Measurements from ENCODE around the gene SPTSSB. TPM values are rescaled to one million over a fixed set of nuclear protein-coding genes. Genes with fewer than 3 reads are reported as not detected.

Gene SPTSSB
- total RNA-seq: not detected in 2 replicates
- long read RNA-seq: 0 reads

DNA sequence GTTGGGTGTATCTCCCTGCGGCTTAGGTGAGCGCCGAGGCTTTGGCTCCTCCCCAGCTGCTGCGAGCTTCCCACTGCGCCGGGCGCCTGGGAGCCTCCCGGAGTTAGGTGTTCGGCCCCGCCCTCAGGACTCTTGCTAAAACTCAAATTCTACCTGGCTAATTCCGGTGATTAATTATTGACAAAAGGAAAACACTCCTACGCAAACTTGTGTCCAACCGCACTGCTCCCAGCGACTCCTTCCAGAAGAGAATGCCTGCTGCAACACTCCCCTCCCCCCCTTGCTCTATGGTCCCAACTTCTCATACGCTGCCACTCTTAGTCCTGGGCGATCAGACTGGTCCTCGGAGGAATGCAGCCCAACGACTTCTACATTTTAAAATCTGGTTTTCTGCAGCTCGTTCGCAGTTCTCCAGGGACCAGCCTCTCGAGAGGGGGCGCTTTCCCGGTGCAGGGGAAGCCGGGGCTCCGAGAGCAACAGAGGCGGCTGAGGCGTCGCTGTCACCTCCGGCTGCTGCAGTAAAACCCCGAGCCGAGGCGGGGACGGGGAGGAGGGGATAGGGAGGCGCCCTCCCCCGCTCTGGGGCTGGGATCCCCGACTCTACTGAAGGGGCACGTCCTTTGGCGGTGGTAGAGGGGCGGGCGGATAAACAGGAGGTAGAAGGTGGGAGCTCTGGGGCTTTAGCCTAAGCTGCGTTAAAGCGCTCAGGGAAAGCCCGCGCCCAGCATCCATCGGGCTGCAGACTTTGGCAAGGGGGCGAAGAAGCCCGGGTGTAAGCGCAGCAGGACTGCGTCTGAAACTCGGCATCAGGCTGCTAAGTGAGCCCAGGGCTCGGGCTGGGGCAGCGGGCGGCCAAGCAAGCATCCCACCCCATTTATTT, at the start of gene SPTSSB:
TSS of gene SPTSSB (minus strand) at position 77 of the 880 bp plus-strand sequence. CDS start 25,194 bp downstream, outside the sequence.
- TF ChIP-seq CTCF (IDR thresholded peaks at IDR 0.05): peak; percentile 35
- Mint-ChIP-seq H3K4me3 (ENCODE audit: unreplicated experiment) (peak within 1 kb of the TSS; percentile 80), H3K27me3 (ENCODE audit: unreplicated experiment) (peaks cover 77% of the 10 kb centered on the region), H3K4me1 (ENCODE audit: unreplicated experiment) (peaks cover 13% of the 10 kb centered on the region), H3K36me3 (ENCODE audit: unreplicated experiment) (peaks cover 4% of the 10 kb centered on the region), H3K9me3 (ENCODE audit: unreplicated experiment) (peaks cover 6% of the 10 kb centered on the region), H3K27ac (ENCODE audit: unreplicated experiment) (no peak within 1 kb of the TSS)
- DNase-seq (ENCODE audit: extremely low spot score, unreplicated experiment): no peak

GRCh38 chr3:161420746-161421145, 49.4 kb upstream of the SPTSSB start:
- H3K4me1 Mint-ChIP-seq (ENCODE audit: unreplicated experiment): peaks cover 29% of the 10 kb centered on the region
- H3K4me3 Mint-ChIP-seq (ENCODE audit: unreplicated experiment): peak overlapping the region; percentile 24
- DNase-seq (ENCODE audit: extremely low spot score, unreplicated experiment): no peak
- peak; percentile 25 for TF ChIP-seq CTCF (IDR thresholded peaks at IDR 0.05)
- no peaks in the 10 kb centered on the region for H3K36me3 Mint-ChIP-seq (ENCODE audit: unreplicated experiment)
- H3K27me3 Mint-ChIP-seq (ENCODE audit: unreplicated experiment): no peaks in the 10 kb centered on the region
- H3K9me3 Mint-ChIP-seq (ENCODE audit: unreplicated experiment): no peaks in the 10 kb centered on the region
- peak overlapping the region; percentile 39 for H3K27ac Mint-ChIP-seq (ENCODE audit: unreplicated experiment)

DNA sequence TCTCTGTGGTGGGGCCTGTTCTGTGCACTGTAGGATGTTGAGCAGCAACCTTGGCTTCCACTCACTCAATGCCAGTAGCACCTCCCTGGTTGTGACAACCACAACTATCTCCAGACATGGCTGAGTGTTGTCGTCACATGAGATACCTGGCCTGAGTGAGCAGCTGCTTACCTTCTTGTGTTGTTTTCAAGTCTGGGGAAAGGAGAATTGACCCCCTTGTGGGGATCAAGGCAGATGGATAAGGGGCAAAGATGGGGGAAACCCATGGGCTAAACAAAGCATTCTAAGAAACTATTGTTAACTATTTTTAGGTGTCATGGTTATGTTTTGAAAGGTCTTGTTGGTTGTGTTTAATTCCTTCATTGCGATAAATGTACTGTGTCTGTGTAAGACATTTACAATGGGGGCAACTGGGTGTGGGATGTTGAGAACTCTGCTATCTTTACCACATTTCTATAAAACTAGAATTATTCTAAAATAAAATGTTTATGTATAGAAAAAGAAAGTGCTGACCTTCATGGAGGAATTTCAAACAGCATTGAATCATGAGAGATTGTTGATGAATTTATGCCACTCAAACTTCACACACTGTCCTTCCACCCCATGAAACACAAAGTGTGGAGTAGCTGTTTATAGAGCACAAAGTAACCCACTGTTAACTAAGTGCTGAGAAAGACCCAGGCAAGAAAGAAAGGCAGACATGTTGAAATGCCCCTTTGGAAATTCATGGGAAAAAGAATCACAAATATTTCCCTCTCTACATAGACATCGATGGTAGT, 48.4 kb upstream of the SPTSSB start:
- Mint-ChIP-seq H3K27me3 (ENCODE audit: unreplicated experiment) (no peaks in the 10 kb centered on the region), H3K4me1 (ENCODE audit: unreplicated experiment) (peaks cover 39% of the 10 kb centered on the region), H3K27ac (ENCODE audit: unreplicated experiment) (no peak overlapping the region), H3K36me3 (ENCODE audit: unreplicated experiment) (no peaks in the 10 kb centered on the region), H3K9me3 (ENCODE audit: unreplicated experiment) (no peaks in the 10 kb centered on the region), H3K4me3 (ENCODE audit: unreplicated experiment) (no peak overlapping the region)
- no peak for DNase-seq (ENCODE audit: extremely low spot score, unreplicated experiment)
- TF ChIP-seq CTCF (IDR thresholded peaks at IDR 0.05): no peak

- H3K9me3 Mint-ChIP-seq (ENCODE audit: unreplicated experiment): no peaks in the 10 kb centered on the region
- peak overlapping the region; percentile 97 for H3K27ac Mint-ChIP-seq (ENCODE audit: unreplicated experiment)
- H3K4me1 Mint-ChIP-seq (ENCODE audit: unreplicated experiment): peaks cover 47% of the 10 kb centered on the region
- H3K4me3 Mint-ChIP-seq (ENCODE audit: unreplicated experiment): peak overlapping the region; percentile 1
- DNase-seq (ENCODE audit: extremely low spot score, unreplicated experiment): no peak
- no peaks in the 10 kb centered on the region for H3K36me3 Mint-ChIP-seq (ENCODE audit: unreplicated experiment)
- TF ChIP-seq CTCF (IDR thresholded peaks at IDR 0.05): no peak
- H3K27me3 Mint-ChIP-seq (ENCODE audit: unreplicated experiment): no peaks in the 10 kb centered on the region
These were observed 44.4 kb upstream of the SPTSSB start for GRCh38 chr3:161415506-161416231.
